22Rv1 (cell line): ENCODE measurements around the gene AHCYL1.
"Not testable (repeated sequence)": the region's sequence is repeated elsewhere in the genome, so short reads cannot be mapped to it uniquely, and the experiment has no call there.

Experiments used
- H3K27ac ChIP-seq: fragments of 450-650 bp; 2 replicates; pipeline ENCODE4 v1.5.1; 2017
- CTCF ChIP-seq: fragments of 450-650 bp; IDR thresholded peaks from 2 replicates; pipeline ENCODE4 v1.5.1; 2017; ENCODE audit warnings: mild to moderate bottlenecking
- ZFX ChIP-seq: fragments of 450-650 bp; IDR thresholded peaks from 2 replicates; pipeline ENCODE4 v1.6.1; 2017; ENCODE audit warnings: antibody characterized with exemption, borderline replicate concordance

AHCYL1 gene

DNA sequence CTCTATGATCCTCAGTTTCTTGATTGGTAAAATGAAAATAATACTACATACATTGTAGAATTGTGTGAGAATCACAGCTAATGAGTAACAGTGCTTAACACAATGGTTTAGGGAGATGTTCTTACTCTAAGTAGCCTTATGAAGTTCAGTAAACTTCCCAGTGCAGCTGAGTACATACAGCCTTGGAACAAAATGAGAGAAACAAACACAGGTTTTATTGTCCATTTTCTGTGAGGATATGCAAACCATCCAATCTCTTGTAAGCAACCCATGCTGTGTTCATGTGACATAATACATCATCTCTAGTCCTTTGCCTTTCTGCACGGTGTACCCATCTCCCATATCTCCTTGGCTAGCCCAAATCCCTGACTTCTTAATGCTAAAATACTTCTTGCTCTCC lies 35.2 kb downstream of the AHCYL1 start:
- no peak for TF ChIP-seq ZFX
- TF ChIP-seq CTCF, result no peak
- no peak overlapping the region for H3K27ac ChIP-seq

GRCh38 chr1:110021285-110021684 lies 36.7 kb downstream of the AHCYL1 start:
- H3K27ac ChIP-seq, result no peak overlapping the region
- TF ChIP-seq CTCF (no peak), ZFX (no peak)

DNA sequence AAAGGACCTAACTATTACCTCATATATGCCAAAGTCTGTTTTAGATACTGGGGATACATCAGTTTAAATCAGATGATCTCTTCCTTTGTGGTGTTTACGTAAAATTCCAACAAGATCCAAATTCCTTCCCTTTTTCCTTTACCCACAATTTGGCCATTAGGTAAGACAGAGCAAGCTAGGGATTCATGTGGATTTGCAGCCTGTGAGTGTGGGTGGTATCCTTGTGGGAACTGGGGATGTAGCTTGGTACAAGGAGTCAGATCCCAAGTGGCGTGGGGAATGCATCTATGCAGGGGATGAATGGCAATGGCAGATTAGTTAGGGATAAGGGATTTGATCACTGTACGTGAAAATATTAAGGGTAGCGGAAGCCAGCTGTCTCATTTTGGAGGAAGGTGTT lies 40.0 kb downstream of the AHCYL1 start:
- TF ChIP-seq CTCF, result no peak
- no peak for TF ChIP-seq ZFX
- no peak overlapping the region for H3K27ac ChIP-seq

- not testable (repeated sequence) for H3K27ac ChIP-seq
Observed at GRCh38 chr1:110030687-110031086, 46.1 kb downstream of the AHCYL1 start.

DNA sequence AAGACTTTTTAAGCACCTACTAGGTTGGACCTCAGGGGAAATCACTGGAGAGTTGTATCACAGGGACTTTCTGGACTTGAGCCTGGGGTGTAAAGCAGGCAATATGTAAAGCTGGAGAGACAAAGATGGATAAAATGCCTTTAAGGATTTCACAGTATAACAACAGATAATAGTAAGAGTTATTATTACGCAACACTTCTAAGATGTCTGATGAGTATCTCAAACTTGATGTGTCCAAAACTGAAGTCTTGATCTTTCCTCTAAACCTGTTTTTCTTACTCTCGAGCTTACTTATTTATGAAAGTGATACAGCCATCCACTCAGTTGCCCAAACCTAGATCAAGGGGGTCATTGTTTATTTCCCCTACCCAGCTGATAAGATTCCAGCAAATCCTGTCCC lies 47.8 kb downstream of the AHCYL1 start:
- no peak for TF ChIP-seq ZFX
- no peak for TF ChIP-seq CTCF
- H3K27ac ChIP-seq, result no peak overlapping the region

- H3K27ac ChIP-seq, result no peak overlapping the region
- TF ChIP-seq CTCF, result no peak
- no peak for TF ChIP-seq ZFX
Observed at GRCh38 chr1:110033421-110033820, 48.9 kb downstream of the AHCYL1 start.

- peak overlapping the region; percentile 62 for H3K27ac ChIP-seq
- TF ChIP-seq ZFX (no peak), CTCF (no peak)
Observed at GRCh38 chr1:110034040-110034450, 49.5 kb downstream of the AHCYL1 start.

- H3K27ac ChIP-seq, result peak within 1 kb of the TSS; percentile 62
- no peak for TF ChIP-seq CTCF
- TF ChIP-seq ZFX, result no peak
Observed at GRCh38 chr1:110034451-110035235, 50.1 kb downstream of the AHCYL1 start, which contains the start of gene STRIP1. Gene STRIP1 (plus strand): TSS chr1:110034624. CDS start chr1:110034638, 14 bp downstream.
